Measurements from ENCODE around the gene EBNA1BP2.

DNA sequence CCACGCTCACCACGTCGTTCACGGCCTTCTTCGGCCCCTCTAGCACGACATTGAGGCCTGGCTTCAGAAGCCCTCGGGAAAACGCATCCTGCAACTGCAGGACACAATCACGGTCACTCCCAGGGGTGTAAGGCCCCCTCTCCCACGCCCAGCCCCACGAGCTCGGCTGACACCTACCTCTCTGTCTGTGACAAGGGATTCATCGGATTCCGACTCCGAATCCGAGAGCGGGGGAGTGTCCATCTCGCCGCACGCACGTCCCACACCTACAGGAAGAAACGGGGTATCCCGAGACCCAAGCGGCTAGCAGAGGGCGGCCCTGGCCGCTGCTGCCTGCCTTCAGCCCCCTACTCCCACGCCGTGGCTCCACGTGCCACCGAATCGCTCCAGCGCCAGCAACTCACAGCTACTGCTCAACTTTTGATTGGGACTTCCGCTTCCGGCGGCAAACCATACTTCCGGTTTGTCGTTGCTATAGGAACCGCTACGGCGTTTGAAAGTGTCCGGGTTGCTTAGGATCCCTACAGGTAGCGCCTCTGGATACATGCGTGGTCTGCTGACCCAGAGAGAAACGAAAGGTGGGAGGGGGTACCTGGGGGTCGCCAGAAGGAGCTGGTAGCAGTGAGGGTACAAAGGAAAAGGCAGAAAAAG lies at the start of gene EBNA1BP2, which contains the start of gene CFAP57:
- TF ChIP-seq, protein P1, sequence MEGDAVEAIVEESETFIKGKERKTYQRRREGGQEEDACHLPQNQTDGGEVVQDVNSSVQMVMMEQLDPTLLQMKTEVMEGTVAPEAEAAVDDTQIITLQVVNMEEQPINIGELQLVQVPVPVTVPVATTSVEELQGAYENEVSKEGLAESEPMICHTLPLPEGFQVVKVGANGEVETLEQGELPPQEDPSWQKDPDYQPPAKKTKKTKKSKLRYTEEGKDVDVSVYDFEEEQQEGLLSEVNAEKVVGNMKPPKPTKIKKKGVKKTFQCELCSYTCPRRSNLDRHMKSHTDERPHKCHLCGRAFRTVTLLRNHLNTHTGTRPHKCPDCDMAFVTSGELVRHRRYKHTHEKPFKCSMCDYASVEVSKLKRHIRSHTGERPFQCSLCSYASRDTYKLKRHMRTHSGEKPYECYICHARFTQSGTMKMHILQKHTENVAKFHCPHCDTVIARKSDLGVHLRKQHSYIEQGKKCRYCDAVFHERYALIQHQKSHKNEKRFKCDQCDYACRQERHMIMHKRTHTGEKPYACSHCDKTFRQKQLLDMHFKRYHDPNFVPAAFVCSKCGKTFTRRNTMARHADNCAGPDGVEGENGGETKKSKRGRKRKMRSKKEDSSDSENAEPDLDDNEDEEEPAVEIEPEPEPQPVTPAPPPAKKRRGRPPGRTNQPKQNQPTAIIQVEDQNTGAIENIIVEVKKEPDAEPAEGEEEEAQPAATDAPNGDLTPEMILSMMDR (IDR thresholded peaks at IDR 0.05), result no peak
- no peak for TF ChIP-seq POLR2A (IDR thresholded peaks at IDR 0.05)
